ENCODE data around the gene NECTIN1. TPM values are rescaled to one million over a fixed set of nuclear protein-coding genes. Genes with fewer than 3 reads are reported as not detected.

Gene NECTIN1
- total and polyA plus RNA-seq, 2 of the 13 experiments (the other 11 are each of a cell fraction or from before 2014, with no cell fraction given) = 3.9 to 7.3 TPM

GRCh38 chr11:119685111-119685746 lies 43.8 kb downstream of the NECTIN1 start:
- Histone ChIP-seq H3K9ac (ENCODE audit: insufficient read depth, low read depth, low read length) (no peak overlapping the region), H3K27ac (ENCODE audit: extremely low read length, insufficient read depth, low read length) (no peak overlapping the region), H2AFZ (ENCODE audit: low read length) (no peak overlapping the region), H3K79me2 (ENCODE audit: insufficient read depth, low read length) (no peaks in the 10 kb centered on the region), H4K20me1 (ENCODE audit: insufficient read depth, low read length) (no peaks in the 10 kb centered on the region), H3K36me3 (replicated peaks in 1 of 2; ENCODE audit: control insufficient read depth in 1 of 2, insufficient read depth in 2 of 2, low read length in 2 of 2) (no peaks in the 10 kb centered on the region), H3K4me3 (replicated peaks in 1 of 3; ENCODE audit: insufficient read depth in 1 of 3, low read depth in 2 of 3, low read length in 3 of 3) (no peak overlapping the region), H3K9me3 (ENCODE audit: low read length) (no peaks in the 10 kb centered on the region), H3K4me2 (ENCODE audit: low read depth, low read length) (no peak overlapping the region), H3K4me1 (ENCODE audit: insufficient read depth, low read length) (peaks cover 67% of the 10 kb centered on the region), H3K27me3 (ENCODE audit: control insufficient read depth in 1 of 2, insufficient read depth in 2 of 2, low read length in 2 of 2) (no peaks in the 10 kb centered on the region)
- no peak for DNase-seq (ENCODE audit: low spot score)
- intact Hi-C loops (cut with micrococcal nuclease; ENCODE audit: unreplicated experiment) (no loop called here), in situ Hi-C loops (cut with HindIII; ENCODE audit: extremely low pct_ligation_motif_present, low pct_unique_long_range_greater_than_20kb) (no loop called here)
- ATAC-seq = no peak; the same call in 2 of the 3 replicates
- ChIA-PET CTCF (ENCODE audit: low intra/inter-chr PET ratio, low total read pairs) (no interaction called here), POLR2A (interaction anchor here (1.2 kb wide), 1 partner anchor 14 kb away, joined by 4 read pairs; no protein-coding TSS in a partner anchor)
- FAIRE-seq = no peak
- WGBS (ENCODE audit: low lambda C conversion rate) = 91% methylated on average over 12 of the region's 13 CpGs
- BruUV-seq (replicated peaks) = no TSS peak
- TF ChIP-seq BRCA1 (CRISPR knock-in tag; IDR thresholded peaks at IDR 0.05) (no peak), ZNF557 (CRISPR knock-in tag; IDR thresholded peaks at IDR 0.05) (no peak), SALL1 (CRISPR knock-in tag; IDR thresholded peaks at IDR 0.05) (no peak), ZNF414 (CRISPR knock-in tag; IDR thresholded peaks at IDR 0.05) (no peak), MAZ (IDR thresholded peaks at IDR 0.05; ENCODE audit: borderline replicate concordance, low read depth, low read length) (no peak), MAZ (CRISPR knock-in tag; IDR thresholded peaks at IDR 0.05; ENCODE audit: low read depth) (no peak), ZNF883 (CRISPR knock-in tag; IDR thresholded peaks at IDR 0.05; ENCODE audit: not compliant biosample characterization) (no peak), ZNF609 (CRISPR knock-in tag; IDR thresholded peaks at IDR 0.05; ENCODE audit: borderline replicate concordance) (no peak), RFX1 (IDR thresholded peaks at IDR 0.05) (no peak), IKZF5 (CRISPR knock-in tag; IDR thresholded peaks at IDR 0.05) (no peak), ZNF205 (CRISPR knock-in tag; IDR thresholded peaks at IDR 0.05) (no peak), PCBP1 (IDR thresholded peaks at IDR 0.05; ENCODE audit: borderline replicate concordance, low read depth, low read length) (no peak), TMF1 (CRISPR knock-in tag; IDR thresholded peaks at IDR 0.05; ENCODE audit: low read depth) (no peak), ZNF691 (CRISPR knock-in tag; IDR thresholded peaks at IDR 0.05; ENCODE audit: borderline replicate concordance, low read depth) (no peak)

Data from HepG2 (cell line).